HG03139 (cell line): Measurements from ENCODE around the gene FAR2.
"Not testable (repeated sequence)": the region's sequence is repeated elsewhere in the genome, so short reads cannot be mapped to it uniquely, and the experiment has no call there.

Experiments
- ATAC-seq: cut with Tn5 transposase; IDR thresholded peaks from one replicate; pipeline ENCODE4 v1.9.1; 2021; ENCODE audit not compliant: unreplicated experiment

The FAR2 gene

GRCh38 chr12:29273178-29273843 lies 124.2 kb downstream of the FAR2 start:
- no peak for ATAC-seq

- ATAC-seq: no peak
These were observed 126.8 kb downstream of the FAR2 start for GRCh38 chr12:29275834-29276233.

- ATAC-seq: no peak
These were observed 128.2 kb downstream of the FAR2 start for GRCh38 chr12:29277231-29277630.

GRCh38 chr12:29278673-29279420 lies 129.8 kb downstream of the FAR2 start:
- no peak for ATAC-seq

- no peak for ATAC-seq
These were observed 132.4 kb downstream of the FAR2 start for GRCh38 chr12:29281371-29282005.

- ATAC-seq: no peak
These were observed 133.1 kb downstream of the FAR2 start for GRCh38 chr12:29282031-29282816.

- ATAC-seq: no peak
These were observed 135.1 kb downstream of the FAR2 start for GRCh38 chr12:29283969-29284700.

- no peak for ATAC-seq
These were observed 137.2 kb downstream of the FAR2 start for GRCh38 chr12:29286081-29286790.

- no peak for ATAC-seq
These were observed 138.5 kb downstream of the FAR2 start for GRCh38 chr12:29287622-29288021.

- no peak for ATAC-seq
These were observed 139.0 kb downstream of the FAR2 start for GRCh38 chr12:29288031-29288430.

- not testable (repeated sequence) for ATAC-seq
These were observed 141.4 kb downstream of the FAR2 start for GRCh38 chr12:29290475-29290874.

GRCh38 chr12:29291226-29291625 lies 142.1 kb downstream of the FAR2 start:
- ATAC-seq: no peak

GRCh38 chr12:29299633-29300032 lies 150.6 kb downstream of the FAR2 start:
- no peak for ATAC-seq

GRCh38 chr12:29301114-29301513 lies 152.0 kb downstream of the FAR2 start:
- ATAC-seq: no peak

GRCh38 chr12:29304388-29304787 lies 155.3 kb downstream of the FAR2 start:
- no peak for ATAC-seq

- ATAC-seq: no peak
These were observed 157.2 kb downstream of the FAR2 start for GRCh38 chr12:29306266-29306665.

- no peak for ATAC-seq
These were observed 157.6 kb downstream of the FAR2 start for GRCh38 chr12:29306682-29307081.

- no peak for ATAC-seq
These were observed 160.3 kb downstream of the FAR2 start for GRCh38 chr12:29309320-29309902.

GRCh38 chr12:29310899-29311298 lies 161.8 kb downstream of the FAR2 start:
- no peak for ATAC-seq

- no peak for ATAC-seq
These were observed 165.3 kb downstream of the FAR2 start for GRCh38 chr12:29314416-29314815.
